Right lobe of liver (tissue), 4 donors: ENCODE results near the gene FXYD6.

Experiments
- POLR2A ChIP-seq: fragments of 450-650 bp; IDR thresholded peaks from one replicate; pipeline ENCODE4 v1.6.1; 2017; ENCODE audit warnings: antibody characterized with exemption, mild to moderate bottlenecking
- TF ChIP-seq, protein P1 (sequence below), 4 donors: fragments of 200-600 bp in 3 of 4; fragments of 450-650 bp in 1 of 4; IDR thresholded peaks; one replicate each; pipeline versions ENCODE4 v1.5.1 to v1.8.0; 2016 to 2022; ENCODE audit warnings: antibody characterized with exemption in 4 of 4, mild to moderate bottlenecking in 2 of 4
- donor health status: DM: no; HTN: no; CAD: no.
- donor health status: DM: no; HTN: no; CAD: no.
- donor health status: DM: no; HTN: yes; CAD: no.

- TF ChIP-seq, protein P1, sequence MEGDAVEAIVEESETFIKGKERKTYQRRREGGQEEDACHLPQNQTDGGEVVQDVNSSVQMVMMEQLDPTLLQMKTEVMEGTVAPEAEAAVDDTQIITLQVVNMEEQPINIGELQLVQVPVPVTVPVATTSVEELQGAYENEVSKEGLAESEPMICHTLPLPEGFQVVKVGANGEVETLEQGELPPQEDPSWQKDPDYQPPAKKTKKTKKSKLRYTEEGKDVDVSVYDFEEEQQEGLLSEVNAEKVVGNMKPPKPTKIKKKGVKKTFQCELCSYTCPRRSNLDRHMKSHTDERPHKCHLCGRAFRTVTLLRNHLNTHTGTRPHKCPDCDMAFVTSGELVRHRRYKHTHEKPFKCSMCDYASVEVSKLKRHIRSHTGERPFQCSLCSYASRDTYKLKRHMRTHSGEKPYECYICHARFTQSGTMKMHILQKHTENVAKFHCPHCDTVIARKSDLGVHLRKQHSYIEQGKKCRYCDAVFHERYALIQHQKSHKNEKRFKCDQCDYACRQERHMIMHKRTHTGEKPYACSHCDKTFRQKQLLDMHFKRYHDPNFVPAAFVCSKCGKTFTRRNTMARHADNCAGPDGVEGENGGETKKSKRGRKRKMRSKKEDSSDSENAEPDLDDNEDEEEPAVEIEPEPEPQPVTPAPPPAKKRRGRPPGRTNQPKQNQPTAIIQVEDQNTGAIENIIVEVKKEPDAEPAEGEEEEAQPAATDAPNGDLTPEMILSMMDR (IDR thresholded peaks at IDR 0.05), result no peak
- TF ChIP-seq POLR2A, result no peak
These were observed 34.6 kb upstream of the FXYD6 start for GRCh38 chr11:117910941-117911655.
